Measurements from ENCODE around the gene GFRAL. TPM values are rescaled to one million over a fixed set of nuclear protein-coding genes. Genes with fewer than 3 reads are reported as not detected.

Gene GFRAL
- total and polyA plus RNA-seq, 2 of the 4 experiments (the other 2 are of a cell fraction), result not detected

DNA sequence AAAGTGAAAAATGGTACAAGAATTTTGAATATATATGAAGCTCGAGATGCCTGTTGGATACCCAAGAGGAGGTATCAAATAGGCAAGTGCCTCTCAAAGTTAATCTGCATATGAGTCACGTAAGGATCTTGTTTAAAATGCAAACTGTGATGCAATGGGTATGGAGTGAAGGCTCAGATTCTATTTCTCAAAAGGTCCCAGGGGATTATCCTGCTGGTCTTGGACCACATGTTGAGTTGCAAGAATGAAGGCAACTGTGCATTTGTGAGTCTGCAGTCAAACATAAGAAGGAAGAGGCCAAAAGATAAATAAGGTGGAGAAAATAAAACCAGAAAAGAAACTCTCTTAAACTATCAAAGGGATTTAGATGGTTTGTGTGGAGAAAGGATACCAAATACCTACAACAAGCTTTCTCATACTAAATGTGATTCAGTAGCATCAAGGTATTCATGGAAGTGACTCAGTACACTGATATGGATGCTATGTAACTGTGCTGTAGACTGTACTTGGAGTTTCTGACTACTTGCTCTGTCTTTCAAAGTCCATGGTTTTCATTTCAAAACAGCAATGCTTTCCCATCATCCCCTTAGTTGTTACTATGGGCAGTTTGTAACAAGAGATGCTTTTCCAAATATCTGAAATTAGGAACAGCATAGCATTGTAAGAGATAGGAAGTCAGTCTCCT is 106.3 kb downstream of the GFRAL start:
- 0 out of 2 replicates have a peak overlapping the region, but pooled peaks have one; percentile 20 for H2BK20ac ChIP-seq (ENCODE audit: low read depth, low read length)
- H4K20me1 ChIP-seq (ENCODE audit: insufficient read depth, low read length), result no peaks in the 10 kb centered on the region
- peak overlapping the region; percentile 63; the same call in 1 of the 2 replicates for H4K5ac ChIP-seq (ENCODE audit: low read depth, low read length)
- H3K18ac ChIP-seq (ENCODE audit: low read depth, low read length), result peak overlapping the region; percentile 79; the same call in 1 of the 2 replicates
- 0 out of 2 replicates have a peak, but pooled peaks cover 3% of the 10 kb centered on the region for H3K9me1 ChIP-seq (ENCODE audit: insufficient read depth, low read length)
- H2AFZ ChIP-seq (replicated peaks; ENCODE audit: low read length, poor library complexity), result no peak overlapping the region
- H4K91ac ChIP-seq (ENCODE audit: insufficient read depth, low read depth, low read length), result no peak overlapping the region
- ATAC-seq (ENCODE audit: low read depth) (peak; percentile 89), DNase-seq (peak; percentile 63)
- no peak overlapping the region; the same call in 1 of the 2 replicates for H3K4ac ChIP-seq (ENCODE audit: low read depth, low read length)
- H2BK120ac ChIP-seq (ENCODE audit: low read depth, low read length), result no peak overlapping the region
- H3K9me3 ChIP-seq (ENCODE audit: control insufficient read depth, insufficient read depth, low read length), result no peaks in the 10 kb centered on the region
- no peak overlapping the region for H2AK5ac ChIP-seq (ENCODE audit: low read depth, low read length)
- H3K36me3 ChIP-seq (ENCODE audit: control insufficient read depth, insufficient read depth, low read length), result no peaks in the 10 kb centered on the region
- no peak overlapping the region for H2AK9ac ChIP-seq (replicated peaks; ENCODE audit: low read depth, low read length, poor library complexity)
- no peak overlapping the region for H3K23ac ChIP-seq (ENCODE audit: low read depth, low read length)
- peak overlapping the region in 1 of 2 experiments; percentile 1; a peak in 1 of 4 replicates for H4K8ac ChIP-seq (ENCODE audit: low read depth in 2 of 2, low read length in 2 of 2)
- POLR2A ChIA-PET (ENCODE audit: unreplicated experiment), result interaction anchor here (0.5 kb wide), 1 partner anchor 158 kb away, joined by 5 read pairs; no protein-coding TSS in a partner anchor
- H2BK5ac ChIP-seq (ENCODE audit: low read depth, low read length, poor library complexity, severe bottlenecking), result no peak overlapping the region
- H3K79me1 ChIP-seq (ENCODE audit: low read depth in 1 of 2, low read length in 2 of 2), result no peaks in the 10 kb centered on the region
- H3K4me2 ChIP-seq (ENCODE audit: low read depth, low read length), result no peak overlapping the region
- BruUV-seq (replicated peaks), result no TSS peak
- H3K4me1 ChIP-seq (ENCODE audit: control insufficient read depth, insufficient read depth, low read length), result peaks cover 2% of the 10 kb centered on the region; the same call in 1 of the 2 replicates
- WGBS, 2 experiments (ENCODE audit: extremely low coverage in 2 of 2, insufficient read length in 1 of 2), result 100% methylated on average over 1 of the region's 2 CpGs; no CpG with 5 or more reads in 1 of the 2 experiments
- TF ChIP-seq, protein P1, sequence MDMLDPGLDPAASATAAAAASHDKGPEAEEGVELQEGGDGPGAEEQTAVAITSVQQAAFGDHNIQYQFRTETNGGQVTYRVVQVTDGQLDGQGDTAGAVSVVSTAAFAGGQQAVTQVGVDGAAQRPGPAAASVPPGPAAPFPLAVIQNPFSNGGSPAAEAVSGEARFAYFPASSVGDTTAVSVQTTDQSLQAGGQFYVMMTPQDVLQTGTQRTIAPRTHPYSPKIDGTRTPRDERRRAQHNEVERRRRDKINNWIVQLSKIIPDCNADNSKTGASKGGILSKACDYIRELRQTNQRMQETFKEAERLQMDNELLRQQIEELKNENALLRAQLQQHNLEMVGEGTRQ (IDR thresholded peaks at IDR 0.05; ENCODE audit: low read depth, low read length), result no peak
- TF ChIP-seq CEBPB (IDR thresholded peaks at IDR 0.05; ENCODE audit: low read depth, low read length), result peak; percentile 81
- in situ Hi-C loops (cut with MboI; ENCODE audit: low sequenced_read_pairs), result loop anchor here (25.0 kb wide), 1 partner anchor 854 kb away; no protein-coding TSS in a partner anchor
- no peak overlapping the region for H3K56ac ChIP-seq (ENCODE audit: extremely low read depth, insufficient read depth, low read length)
- no peak overlapping the region for H3K9ac ChIP-seq (ENCODE audit: low read depth, low read length)
- H3K14ac ChIP-seq (replicated peaks; ENCODE audit: low read depth, low read length), result peak overlapping the region; percentile 53
- no peak overlapping the region for H3K4me3 ChIP-seq (ENCODE audit: insufficient read depth, low read depth, low read length)
- H2BK15ac ChIP-seq (ENCODE audit: low read depth, low read length), result no peak overlapping the region
- CTCF ChIA-PET, result interaction anchor here (0.6 kb wide), 1 partner anchor 519 kb away, joined by 3 read pairs; no protein-coding TSS in a partner anchor
- H3K27me3 ChIP-seq (ENCODE audit: control insufficient read depth, insufficient read depth, low read length), result no peaks in the 10 kb centered on the region
- dilution Hi-C loops (cut with HindIII; ENCODE audit: low sequenced_read_pairs, unreplicated experiment), result no loop called here
- no peak overlapping the region for H3K27ac ChIP-seq (ENCODE audit: insufficient read depth, low read length)
- intact Hi-C loops (cut with micrococcal nuclease), result no loop called here
